ENCODE measurements around the gene EVC2. TPM values are rescaled to one million over a fixed set of nuclear protein-coding genes. Genes with fewer than 3 reads are reported as not detected.

The EVC2 gene
- total RNA-seq, 1 donor from 2014 or later: 10.1 TPM

DNA sequence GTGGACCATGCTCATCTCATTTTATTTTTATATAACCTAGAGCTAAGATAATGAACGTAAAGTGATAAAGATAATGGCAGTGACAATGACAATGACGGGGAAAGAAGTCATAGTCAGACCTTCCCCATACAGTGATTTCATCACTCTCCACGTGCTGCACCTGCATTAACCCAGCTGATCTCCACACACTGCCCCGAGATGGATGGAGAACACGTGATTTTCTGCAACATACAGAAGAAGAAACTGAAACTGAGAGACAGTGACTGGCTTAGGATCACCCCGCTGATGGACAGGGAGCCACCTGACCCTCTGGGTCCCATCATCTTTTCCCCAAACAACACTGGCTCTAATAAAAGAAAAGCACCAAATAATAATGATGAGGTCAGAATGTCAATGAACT lies 22.0 kb downstream of the EVC2 start:
- DNase-seq (ENCODE audit: low read depth in 2 of 2): no peak

GRCh38 chr4:5685296-5685695 lies 23.1 kb downstream of the EVC2 start:
- DNase-seq (ENCODE audit: low read depth in 2 of 2): no peak

GRCh38 chr4:5683566-5683965 lies 24.8 kb downstream of the EVC2 start:
- DNase-seq (ENCODE audit: low read depth in 2 of 2): no peak

GRCh38 chr4:5678977-5679376 lies 29.4 kb downstream of the EVC2 start:
- no peak for DNase-seq (ENCODE audit: low read depth in 2 of 2)

GRCh38 chr4:5676763-5677162 lies 31.6 kb downstream of the EVC2 start:
- no peak for DNase-seq (ENCODE audit: low read depth in 2 of 2)

DNA sequence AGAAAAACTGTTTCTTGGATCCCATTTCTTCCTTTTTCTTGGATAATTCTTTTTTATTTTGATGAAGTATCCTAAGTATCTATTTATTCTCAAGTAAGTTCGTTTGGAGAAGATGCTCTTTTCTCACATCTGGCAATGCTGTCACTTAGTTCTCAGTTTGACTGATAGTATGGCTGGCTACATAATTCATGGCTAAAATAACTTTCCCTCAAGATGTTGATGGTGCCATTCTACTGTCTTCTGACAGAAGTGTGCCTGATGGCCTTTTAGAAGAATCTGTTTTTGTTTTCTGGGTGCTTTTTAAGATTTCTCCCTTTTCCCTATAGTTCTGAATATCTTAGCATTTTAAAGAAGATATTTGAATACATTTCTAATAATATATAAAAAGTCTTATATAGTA lies 41.6 kb downstream of the EVC2 start:
- DNase-seq (ENCODE audit: low read depth in 2 of 2): no peak

DNA sequence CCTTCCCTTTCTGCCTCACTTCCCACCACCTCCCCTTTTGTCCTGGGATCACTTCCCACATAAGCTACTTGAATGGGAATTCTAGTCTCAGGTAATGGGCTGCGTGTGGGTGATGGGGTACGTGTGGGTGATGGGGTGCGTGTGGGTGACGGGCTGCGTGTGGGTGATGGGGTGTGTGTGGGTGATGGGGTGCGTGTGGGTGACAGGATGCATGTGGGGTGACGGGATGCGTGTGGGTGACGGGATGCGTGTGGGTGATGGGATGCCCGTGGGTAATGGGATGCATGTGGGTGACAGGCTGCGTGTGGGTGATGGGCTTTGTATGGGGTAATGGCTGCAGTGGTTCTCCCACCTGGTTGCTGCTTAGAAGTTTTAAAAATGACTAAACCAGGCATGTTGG lies 43.6 kb downstream of the EVC2 start:
- DNase-seq (ENCODE audit: low read depth in 2 of 2): no peak

DNA sequence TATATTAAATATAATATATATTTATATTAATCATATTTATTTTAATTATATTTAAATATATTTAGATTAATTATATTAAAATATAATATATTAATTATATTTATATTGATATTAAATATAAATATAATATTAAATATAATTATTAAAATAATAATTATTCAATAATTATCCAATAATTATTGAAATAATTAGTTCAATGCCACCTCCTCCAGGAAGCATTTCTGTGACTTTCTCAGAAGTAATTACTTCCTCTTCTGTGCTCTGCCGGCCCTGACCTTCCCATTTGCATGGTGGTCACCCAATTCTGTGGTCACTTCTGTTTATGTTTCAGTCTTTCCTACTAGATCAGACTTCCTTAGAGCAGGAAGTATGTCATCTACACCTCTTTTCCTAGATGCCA lies 45.8 kb downstream of the EVC2 start:
- DNase-seq (ENCODE audit: low read depth in 2 of 2): no peak

- no peak for DNase-seq (ENCODE audit: low read depth in 2 of 2)
These were observed 47.1 kb downstream of the EVC2 start for GRCh38 chr4:5661237-5661636.

GRCh38 chr4:5660185-5660584 lies 48.2 kb downstream of the EVC2 start:
- peak in 1 of 2 donors; percentile 6 for DNase-seq (ENCODE audit: low read depth in 2 of 2)

DNA sequence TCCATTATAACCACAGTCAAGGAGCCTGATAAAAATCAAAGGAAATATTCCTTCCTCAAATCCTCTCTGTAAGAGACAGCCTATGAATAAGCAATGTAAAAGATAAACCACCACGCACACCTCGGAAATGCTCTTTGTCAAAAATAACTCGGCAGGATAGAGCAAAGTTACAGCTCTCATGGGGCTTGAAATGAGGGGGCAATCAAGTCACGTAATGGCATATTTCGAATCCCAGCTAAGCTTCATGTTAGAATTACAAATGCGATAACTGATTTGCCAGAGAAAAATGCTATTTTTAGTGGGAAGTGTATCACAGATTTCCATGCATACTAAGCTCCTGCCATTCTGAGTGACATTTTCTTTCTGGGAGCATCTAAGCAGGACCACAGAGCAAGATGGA lies 49.4 kb downstream of the EVC2 start:
- DNase-seq (ENCODE audit: low read depth in 2 of 2): no peak

- no peak for DNase-seq (ENCODE audit: low read depth in 2 of 2)
These were observed 51.9 kb downstream of the EVC2 start for GRCh38 chr4:5656415-5656814.

- DNase-seq (ENCODE audit: low read depth in 2 of 2): no peak
These were observed 53.6 kb downstream of the EVC2 start for GRCh38 chr4:5654791-5655190.

- no peak for DNase-seq (ENCODE audit: low read depth in 2 of 2)
These were observed 57.3 kb downstream of the EVC2 start for GRCh38 chr4:5651089-5651488.

- DNase-seq (ENCODE audit: low read depth in 2 of 2): no peak
These were observed 58.3 kb downstream of the EVC2 start for GRCh38 chr4:5650040-5650439.

GRCh38 chr4:5647351-5647750 lies 61.0 kb downstream of the EVC2 start:
- no peak for DNase-seq (ENCODE audit: low read depth in 2 of 2)

DNA sequence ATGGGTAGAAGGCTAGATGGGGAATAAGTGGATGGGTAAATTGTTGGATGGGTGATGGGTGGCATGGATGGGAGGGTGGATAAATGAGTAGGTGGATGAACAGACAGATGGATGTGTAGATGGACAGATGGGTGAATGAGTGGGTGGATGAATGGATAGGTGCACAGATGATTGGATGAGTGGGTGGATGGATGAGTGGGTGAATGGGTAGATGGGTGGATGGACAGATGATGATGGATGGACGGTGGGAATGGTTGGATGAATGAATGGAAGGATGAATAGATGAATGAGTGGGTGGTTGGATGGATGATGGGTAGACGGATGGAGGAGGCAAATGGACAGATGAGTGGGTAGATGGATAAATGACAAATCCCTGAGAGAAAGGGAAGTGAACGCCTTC lies 68.3 kb downstream of the EVC2 start:
- DNase-seq (ENCODE audit: low read depth in 2 of 2): no peak

DNA sequence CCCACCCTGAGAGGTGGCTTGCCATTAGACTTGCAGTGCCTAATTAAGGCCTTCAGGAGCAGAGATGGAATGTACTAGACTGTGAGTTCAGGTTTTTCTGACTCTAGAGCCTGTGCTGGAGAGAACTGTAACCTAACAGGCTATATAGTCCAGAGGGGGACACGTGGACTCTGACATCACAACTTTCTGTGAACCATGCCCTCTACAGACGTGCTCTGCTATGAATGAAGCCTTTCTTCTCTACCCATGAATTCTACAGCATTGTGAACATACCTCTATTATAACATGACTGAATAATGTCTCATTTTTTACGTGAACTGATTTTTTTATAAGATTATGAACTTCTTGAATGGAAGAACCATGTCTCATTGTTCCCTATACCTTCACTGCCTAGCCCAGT lies 68.8 kb downstream of the EVC2 start:
- no peak for DNase-seq (ENCODE audit: low read depth in 2 of 2)

GRCh38 chr4:5638976-5639375 lies 69.4 kb downstream of the EVC2 start:
- DNase-seq (ENCODE audit: low read depth in 2 of 2): no peak

DNA sequence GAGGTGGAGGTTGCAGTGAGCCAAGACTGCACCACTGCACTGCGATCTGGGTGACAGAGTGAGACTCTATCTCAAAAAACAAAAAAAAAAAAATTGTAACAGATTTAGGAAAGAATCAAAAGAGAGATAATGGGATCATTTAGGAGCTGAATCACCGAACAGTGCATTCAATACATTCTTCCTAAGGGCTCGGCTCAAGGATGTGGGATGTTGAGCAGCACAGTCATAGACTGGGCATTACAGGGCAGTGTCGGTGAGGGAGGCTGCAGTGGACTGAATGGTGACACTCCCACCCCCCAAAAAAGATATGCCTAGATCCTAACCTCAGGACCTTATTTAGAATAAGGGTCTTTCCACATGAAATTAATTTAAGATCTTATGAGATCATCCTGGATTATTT lies 70.0 kb downstream of the EVC2 start:
- no peak for DNase-seq (ENCODE audit: low read depth in 2 of 2)

DNA sequence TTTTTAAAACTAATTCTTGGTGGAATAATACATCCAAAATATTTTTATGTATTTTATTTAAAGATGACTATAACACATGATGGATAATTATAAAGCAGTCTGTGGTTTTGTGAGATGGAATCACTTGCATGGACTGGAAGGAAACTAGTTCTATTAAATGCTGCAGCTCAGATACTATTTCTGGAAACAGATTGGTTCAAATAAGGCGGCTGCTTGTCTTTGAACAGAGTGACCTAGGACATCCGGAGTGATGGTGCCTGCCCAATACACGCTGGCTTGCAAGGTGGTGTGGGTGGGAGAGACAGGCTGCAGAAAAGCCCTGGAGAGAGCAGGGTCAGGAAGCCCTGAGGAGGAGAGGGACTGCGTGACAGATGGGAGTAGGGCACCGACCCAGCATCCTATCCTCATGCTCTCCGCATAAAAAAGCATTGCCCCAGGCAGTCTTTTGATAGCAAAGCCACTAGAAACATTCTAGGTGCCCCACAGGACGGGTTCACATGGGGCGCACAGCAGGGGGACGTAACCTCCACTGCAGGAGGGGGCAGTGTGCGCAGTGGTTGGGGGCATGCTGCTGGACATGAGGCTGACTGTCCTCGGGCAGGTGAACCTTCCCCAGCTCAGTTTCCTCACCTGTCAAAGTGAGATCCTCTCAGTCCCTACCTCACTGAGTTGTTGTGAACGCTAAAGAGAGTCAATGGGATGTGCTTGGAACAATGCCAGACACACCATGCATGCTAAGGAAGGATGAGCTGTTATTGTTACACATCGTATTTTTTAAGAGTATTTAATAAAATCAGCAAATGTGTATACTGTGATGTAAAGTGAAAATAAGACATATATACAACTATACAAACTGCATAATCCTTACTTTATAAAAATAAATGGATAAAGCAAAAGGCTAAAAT lies 71.3 kb downstream of the EVC2 start:
- peak in 1 of 2 donors; percentile 23 for DNase-seq (ENCODE audit: low read depth in 2 of 2)

GRCh38 chr4:5635826-5636195 lies 72.5 kb downstream of the EVC2 start:
- DNase-seq (ENCODE audit: low read depth in 2 of 2): peak in 1 of 2 donors; percentile 48

DNA sequence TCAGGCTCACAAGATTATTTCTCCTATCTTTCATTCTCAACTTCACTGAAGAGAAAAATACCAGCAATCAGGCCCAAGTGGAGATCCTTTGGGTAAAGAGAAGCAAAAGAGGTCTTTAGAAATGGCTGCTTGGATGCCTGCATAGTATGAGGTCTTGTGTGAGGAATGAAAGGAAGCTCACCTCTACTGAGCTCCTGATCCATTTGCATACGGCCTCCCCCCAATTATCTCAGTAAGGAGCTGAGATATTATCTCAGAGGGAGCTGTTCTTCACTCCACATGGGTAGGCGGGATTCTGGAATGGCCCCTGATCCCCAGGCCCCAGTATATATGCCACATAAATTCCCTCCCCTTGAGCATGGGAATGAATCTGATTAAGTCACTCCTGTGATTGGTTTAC lies 75.8 kb downstream of the EVC2 start:
- no peak for DNase-seq (ENCODE audit: low read depth in 2 of 2)

DNA sequence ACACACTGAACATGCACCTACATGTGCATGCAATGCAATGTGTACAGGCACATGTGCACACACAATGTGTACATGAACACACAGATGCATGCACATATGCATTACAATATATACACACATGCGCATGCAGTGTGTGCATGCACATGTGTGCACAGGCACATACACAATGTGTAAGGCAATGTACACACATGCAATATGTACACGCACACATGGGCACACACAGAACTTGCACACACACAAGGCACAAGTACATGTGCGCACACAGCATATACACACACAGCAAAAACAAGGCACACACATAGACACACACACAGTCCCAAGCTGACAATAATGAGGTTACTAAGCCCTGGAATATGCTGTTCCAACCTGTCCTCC lies 76.3 kb downstream of the EVC2 start:
- no peak for DNase-seq (ENCODE audit: low read depth in 2 of 2)
